Measurements from ENCODE around the gene C17orf67.

DNA sequence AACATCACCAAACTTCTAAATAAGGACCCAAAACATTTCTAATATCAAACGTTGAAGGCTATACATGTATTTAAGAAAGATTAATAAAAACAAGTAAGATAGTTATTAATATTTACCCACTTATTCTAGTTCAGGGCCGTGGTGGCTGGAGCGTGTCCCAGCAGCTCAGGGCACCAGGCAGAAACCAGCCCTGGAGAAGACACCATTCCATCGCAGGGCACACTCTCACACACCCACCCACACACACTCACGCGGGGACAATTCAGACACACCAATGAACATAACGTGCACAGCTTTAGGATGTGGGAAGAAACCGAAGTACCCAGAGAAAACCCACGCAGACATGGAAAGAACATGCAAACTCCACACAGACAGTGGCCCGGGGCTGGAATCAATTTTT lies 13.5 kb downstream of the C17orf67 start:
- no peak for TF ChIP-seq POLR2AphosphoS5 (IDR thresholded peaks at IDR 0.05)
- TF ChIP-seq POLR2A (IDR thresholded peaks at IDR 0.05) = no peak
